HG02798 (cell line): ENCODE data around the gene AGGF1.
"Not testable (repeated sequence)": the region's sequence is repeated elsewhere in the genome, so short reads cannot be mapped to it uniquely, and the experiment has no call there.

Source experiments
- ATAC-seq: cut with Tn5 transposase; IDR thresholded peaks from one replicate; pipeline ENCODE4 v1.9.1; 2021; ENCODE audit warnings: mild to moderate bottlenecking; ENCODE audit not compliant: unreplicated experiment, poor library complexity

AGGF1 gene

DNA sequence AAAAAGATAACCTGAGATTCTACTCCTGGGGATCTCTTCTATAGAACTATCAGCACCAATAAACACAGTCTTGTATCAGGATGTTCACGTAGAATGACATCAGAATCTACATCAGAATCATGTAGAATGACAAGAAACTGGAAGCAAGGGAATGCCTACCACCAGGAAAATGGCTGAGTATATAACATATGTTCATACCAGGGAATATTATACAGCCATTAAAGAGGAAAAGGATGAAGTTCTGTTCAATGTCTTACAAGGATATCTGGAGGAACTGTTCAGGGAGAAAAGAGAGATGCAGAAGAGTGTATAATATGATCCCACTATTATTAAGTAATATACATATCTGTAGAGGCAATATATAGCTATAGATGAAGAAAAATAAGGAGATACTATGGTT lies 52.1 kb downstream of the AGGF1 start:
- no peak for ATAC-seq

DNA sequence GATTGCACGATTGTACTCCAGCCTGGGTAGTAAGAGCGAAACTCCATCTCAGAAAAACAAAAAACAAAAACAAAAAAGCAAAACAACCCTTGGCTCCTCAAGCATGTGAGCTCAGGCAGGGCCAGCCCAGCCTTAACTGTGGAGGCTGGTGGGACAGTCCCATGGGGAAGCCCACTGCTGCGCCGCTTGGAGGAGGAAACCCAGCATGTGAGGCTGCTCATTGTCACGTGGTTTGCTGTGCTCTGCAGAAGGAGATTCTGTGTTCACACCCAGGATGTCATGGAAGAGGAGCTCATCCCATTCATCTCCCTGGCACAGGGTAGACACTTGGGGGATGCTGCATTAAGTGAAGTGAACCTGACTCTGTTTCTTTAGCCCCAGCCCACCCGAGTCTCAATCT lies 52.9 kb downstream of the AGGF1 start:
- ATAC-seq: no peak

DNA sequence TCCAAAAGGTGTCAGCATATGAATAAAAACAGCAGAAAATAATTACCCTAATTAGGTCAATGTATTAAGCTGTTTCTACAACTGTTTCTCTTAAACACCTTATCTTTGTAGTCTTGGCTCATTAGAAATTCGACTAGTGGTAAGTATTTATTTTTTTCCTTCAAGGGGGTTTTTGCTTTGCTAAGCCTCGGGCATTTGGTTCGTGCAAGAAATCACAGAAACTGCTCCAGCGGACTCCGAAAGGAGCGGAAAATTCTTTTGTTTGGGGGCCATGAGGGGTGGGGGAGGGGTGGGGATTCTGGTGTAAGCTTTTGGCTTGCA lies 56.1 kb downstream of the AGGF1 start:
- ATAC-seq: no peak

DNA sequence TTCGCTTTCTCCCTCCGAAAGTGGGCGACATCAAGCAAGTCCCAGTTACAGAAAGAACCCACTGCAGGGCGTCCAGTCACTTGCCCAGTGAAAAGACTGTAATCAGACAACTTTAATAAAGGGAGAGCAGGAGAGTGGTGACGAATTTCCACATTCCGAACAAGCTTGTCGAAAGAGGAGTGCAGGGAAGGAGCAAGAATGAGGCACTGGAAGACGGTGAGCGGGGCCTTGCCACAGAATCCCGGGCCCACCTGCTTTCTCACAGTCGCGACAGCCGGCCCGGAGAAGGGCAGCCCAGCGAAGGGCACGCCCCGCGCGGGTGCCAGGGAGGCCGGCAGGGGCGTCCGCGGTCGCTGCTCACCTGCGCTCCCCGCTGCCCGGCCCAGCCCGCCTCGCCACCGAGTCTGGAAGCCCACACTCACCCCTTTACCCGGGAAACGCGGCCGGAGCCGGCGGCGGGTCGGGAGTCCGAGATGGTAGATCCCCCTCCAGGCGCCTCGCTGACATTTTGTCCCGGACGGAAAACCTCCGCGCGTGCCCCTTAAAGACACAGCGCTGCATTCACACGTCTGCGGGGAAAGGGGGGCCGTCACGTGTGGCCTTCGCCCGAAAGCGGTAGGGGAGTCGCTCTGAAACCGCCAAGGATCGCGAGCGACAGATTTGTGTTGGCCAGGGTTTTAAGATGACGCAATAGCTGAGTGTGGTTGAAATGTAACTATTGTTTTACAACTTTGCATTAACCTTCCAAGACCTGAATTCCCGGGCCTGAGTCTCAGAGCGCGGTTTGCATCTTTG lies 56.7 kb downstream of the AGGF1 start, which contains the start of gene ZBED3:
Gene ZBED3 (minus strand): TSS at position 597 of the 795 bp plus-strand sequence. CDS start 9,407 bp downstream, outside the sequence.
- peak; percentile 77 for ATAC-seq

DNA sequence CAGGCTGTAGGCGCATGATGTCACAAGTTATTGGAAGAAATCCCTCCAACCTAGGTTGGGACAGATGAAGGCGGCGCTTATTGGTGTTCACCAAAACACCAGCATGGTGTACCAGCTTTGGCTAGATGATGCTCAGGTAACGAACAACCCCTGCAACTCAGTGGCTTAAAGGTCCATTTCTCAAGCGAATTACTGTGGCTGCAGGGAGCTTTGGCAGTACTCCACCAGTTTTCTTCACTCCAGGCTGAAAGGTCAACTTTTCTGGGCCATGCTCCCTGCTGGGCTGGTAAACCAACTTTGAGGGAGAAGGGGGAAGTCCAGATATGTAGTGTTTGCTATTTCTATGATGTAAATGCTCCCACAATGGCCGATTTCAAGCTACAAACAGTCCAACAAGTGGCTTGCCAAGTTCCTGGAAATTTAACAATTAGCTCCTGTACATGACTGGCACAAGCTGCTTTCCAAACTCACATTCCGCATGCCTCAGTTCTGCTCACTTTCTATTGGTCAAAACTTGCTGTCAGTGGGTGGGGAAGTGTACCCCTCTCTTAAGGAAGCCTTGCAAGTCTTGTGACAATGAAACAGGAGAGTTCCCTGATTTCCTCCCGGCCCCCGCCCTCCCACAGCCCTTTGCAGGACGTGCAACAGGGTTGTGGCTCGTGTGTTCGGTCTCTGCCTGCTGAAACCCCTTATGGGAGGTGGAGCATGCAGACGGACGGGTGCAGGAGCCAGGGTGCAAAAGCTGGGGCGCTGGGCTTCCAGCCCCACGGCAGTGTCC lies 57.5 kb downstream of the AGGF1 start:
- ATAC-seq: peak; percentile 25

DNA sequence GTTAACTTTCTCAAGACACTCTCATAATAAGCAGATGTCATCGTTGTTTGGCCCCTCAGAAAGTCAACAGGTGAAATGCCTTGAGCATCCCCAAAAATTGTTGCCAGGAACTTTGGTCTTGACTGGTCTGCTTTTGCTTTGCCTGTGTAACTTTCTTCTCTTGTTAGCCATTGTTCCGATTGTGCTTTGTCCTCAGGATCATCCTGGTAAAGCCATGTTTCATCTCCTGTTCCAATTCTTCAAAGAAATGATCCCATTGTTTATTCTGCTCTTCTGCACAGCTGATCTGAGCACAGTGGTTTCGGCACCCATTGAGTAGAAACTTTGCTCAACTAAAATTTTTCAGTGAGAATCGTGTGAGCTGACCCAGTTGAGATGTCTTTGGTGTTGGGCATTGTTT lies 65.0 kb downstream of the AGGF1 start:
- ATAC-seq: no peak

DNA sequence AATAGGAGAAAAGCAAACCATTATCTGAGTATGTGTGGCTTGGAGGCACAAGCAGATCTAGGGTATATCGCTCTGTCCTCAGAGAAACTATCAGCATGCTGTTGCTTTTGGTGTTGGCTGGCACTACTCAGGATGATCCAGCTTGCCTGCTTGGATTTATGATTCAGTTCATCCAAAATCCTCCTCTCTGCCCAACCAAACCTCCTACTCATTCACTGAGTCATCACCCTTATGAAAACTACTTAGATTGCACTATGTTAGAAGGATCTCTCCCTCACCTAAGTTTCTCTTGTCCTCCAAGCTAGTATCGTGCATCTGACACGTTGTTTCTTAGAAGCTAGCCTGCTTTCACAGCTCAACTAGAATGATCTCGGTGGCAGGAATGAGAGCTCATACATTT lies 71.1 kb downstream of the AGGF1 start:
- no peak for ATAC-seq

DNA sequence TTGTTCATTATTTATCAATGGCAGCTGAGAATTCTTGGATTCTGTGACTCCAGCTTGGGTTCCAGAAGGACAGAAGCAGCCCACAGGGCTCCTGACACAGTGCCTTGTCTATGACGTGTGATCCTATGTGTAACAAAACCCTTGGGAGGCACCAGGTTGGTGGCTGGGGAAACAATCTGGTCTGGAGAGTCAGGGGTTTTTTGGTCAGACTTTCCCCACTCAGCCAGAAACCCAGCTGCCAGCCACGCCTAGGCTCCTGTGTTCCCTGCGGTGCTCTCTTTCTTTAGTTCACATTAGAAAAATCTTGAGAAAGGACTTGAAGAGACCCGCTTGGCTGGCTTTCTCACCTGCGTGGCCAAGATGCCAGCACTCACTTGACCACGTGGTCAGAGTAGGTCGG lies 72.3 kb downstream of the AGGF1 start:
- no peak for ATAC-seq

DNA sequence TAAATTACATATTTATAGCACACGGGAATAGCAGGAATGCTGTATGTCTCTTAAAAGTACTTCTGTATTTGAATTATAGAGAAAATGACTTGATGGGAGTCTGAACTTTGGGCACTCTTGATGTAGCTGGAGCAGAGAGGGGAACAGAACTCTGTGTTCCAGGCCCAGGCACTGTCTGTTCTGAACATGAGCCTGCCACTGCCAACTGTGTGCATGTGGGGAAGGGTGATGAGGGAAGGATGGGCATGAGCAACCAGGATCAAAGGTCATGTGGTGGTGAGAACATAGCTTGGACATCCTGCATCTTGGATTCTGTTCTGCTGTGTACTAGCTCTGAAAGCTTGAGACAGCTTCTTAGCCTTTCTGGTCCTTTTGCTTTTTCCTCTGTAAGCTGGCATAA lies 73.3 kb downstream of the AGGF1 start:
- no peak for ATAC-seq

DNA sequence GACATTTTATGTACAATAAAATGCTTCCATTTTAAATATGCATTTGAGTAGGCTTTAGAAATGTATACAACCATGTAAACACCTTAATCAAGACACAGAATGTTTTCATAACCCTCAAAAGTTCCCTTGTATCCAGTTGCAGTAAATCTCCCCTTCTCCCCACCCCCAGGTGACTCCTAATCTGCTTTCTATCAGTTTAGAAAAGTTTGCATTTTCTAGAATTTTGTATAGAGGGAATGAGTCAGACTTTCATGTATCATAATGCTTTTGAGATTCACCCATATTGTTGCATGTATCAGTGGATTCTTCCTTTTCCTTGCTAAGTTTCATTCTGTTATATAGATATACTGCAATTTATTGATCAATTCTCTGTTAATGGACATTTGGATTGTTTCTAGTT lies 74.6 kb downstream of the AGGF1 start:
- no peak for ATAC-seq

DNA sequence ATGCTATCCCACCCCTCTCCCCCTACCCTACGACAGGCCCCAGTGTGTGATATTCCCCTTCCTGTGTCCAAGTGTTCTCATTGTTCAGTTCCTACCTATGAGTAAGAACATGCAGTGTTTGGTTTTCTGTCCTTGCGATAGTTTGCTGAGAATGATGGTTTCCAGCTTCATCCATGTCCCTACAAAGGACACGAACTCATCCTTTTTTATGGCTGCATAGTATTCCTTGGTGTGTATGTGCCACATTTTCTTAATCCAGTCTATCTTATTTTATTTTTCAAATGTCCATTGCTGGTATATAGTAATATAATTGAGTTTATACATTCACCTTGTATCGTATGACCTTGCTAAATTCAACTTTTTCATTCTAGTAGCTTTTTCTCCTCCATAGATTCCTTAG lies 76.8 kb downstream of the AGGF1 start:
- ATAC-seq: not testable (repeated sequence)
